Endothelial cell of umbilical vein (primary cell): Measurements from ENCODE around the gene ABCC11.

Experiments
- EZH2 ChIP-seq: IDR thresholded peaks from 2 replicates; pipeline ENCODE4 v1.6.1; 2012; ENCODE audit warnings: borderline replicate concordance, low read depth, mild to moderate bottlenecking, moderate library complexity, low read length, inconsistent platforms; ENCODE audit not compliant: severe bottlenecking
- FOS ChIP-seq: IDR thresholded peaks from 2 replicates; pipeline ENCODE4 v1.6.1; 2011; ENCODE audit warnings: mild to moderate bottlenecking, low read length, moderate library complexity, borderline replicate concordance; ENCODE audit not compliant: insufficient read depth
- GATA2 ChIP-seq: IDR thresholded peaks from 2 replicates; pipeline ENCODE4 v1.7.0; 2011; ENCODE audit warnings: low read depth, mild to moderate bottlenecking, moderate library complexity, mixed read lengths, low read length; ENCODE audit not compliant: insufficient read length, insufficient read depth
- JUN ChIP-seq: IDR thresholded peaks from 2 replicates; pipeline ENCODE4 v1.6.1; 2011; ENCODE audit warnings: borderline replicate concordance, low read depth; ENCODE audit not compliant: insufficient read length, insufficient read depth
- MYC ChIP-seq: IDR thresholded peaks from one replicate; pipeline ENCODE4 v1.6.1; 2011; ENCODE audit warnings: mild to moderate bottlenecking, low read depth, low read length
- POLR2A ChIP-seq: IDR thresholded peaks from 2 replicates; pipeline ENCODE4 v1.6.1; 2012; ENCODE audit warnings: low read depth, mild to moderate bottlenecking, control low read depth, low read length
- POLR2AphosphoS5 ChIP-seq: IDR thresholded peaks from 2 replicates; pipeline ENCODE4 v1.6.1; 2012; ENCODE audit warnings: low read depth, mild to moderate bottlenecking, control low read depth, low read length, moderate library complexity; ENCODE audit not compliant: insufficient read depth
- TF ChIP-seq, protein P1 (sequence below), 2 donors: IDR thresholded peaks; 1 replicate in 1 of 2; 2 replicates in 1 of 2; pipeline ENCODE4 v1.5.1; 2011; ENCODE audit warnings: low read length in 2 of 2, mild to moderate bottlenecking in 2 of 2, moderate library complexity in 2 of 2, control low read depth in 1 of 2, inconsistent platforms in 1 of 2, low read depth in 1 of 2; ENCODE audit not compliant: insufficient read depth in 1 of 2; ENCODE audit errors: extremely low read depth in 1 of 2
- TF ChIP-seq, protein P2 (sequence below): IDR thresholded peaks from 2 replicates; pipeline ENCODE4 v1.6.1; 2011; ENCODE audit not compliant: insufficient read depth, insufficient read length

DNA sequence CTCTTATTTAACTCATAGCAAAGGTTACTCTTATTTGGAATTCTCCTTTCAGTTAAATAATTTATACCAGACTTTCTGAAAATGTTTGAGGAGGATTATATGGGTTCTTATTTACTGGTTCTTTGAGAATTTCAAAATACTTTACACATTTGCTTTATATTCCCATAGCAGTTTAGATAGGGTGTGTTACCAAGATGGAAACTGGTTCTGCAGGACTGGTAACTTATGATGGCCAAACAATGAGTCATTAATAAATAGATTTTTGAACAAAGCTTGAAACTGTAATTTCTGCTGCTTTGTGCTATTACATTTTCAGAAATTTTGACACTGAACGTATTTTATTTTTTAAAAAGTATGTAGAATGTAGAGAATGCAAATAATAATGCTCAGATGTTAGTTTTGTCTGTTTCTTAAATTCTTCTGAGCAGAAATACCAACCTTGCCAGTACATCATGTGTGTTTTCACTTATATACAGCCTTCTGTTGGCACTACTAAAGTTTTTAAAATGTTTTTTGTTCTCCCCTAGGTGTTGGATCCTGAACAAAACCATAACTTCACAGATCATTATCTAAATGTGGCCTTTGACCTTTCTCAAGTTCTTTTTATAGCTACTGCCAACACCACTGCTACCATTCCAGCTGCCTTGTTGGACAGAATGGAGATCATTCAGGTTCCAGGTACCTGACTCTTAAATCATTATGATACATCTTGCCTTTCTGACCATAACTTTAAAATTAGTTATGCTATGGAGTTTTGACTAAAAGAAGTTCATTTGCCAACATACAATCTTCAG is 48.3 kb upstream of the ABCC11 start:
- TF ChIP-seq POLR2A (no peak), EZH2 (no peak), POLR2AphosphoS5 (no peak), JUN (no peak), MYC (no peak), GATA2 (no peak), FOS (no peak)
- TF ChIP-seq, protein P1, sequence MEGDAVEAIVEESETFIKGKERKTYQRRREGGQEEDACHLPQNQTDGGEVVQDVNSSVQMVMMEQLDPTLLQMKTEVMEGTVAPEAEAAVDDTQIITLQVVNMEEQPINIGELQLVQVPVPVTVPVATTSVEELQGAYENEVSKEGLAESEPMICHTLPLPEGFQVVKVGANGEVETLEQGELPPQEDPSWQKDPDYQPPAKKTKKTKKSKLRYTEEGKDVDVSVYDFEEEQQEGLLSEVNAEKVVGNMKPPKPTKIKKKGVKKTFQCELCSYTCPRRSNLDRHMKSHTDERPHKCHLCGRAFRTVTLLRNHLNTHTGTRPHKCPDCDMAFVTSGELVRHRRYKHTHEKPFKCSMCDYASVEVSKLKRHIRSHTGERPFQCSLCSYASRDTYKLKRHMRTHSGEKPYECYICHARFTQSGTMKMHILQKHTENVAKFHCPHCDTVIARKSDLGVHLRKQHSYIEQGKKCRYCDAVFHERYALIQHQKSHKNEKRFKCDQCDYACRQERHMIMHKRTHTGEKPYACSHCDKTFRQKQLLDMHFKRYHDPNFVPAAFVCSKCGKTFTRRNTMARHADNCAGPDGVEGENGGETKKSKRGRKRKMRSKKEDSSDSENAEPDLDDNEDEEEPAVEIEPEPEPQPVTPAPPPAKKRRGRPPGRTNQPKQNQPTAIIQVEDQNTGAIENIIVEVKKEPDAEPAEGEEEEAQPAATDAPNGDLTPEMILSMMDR (IDR thresholded peaks at IDR 0.05; ENCODE audit: extremely low read depth in 1 of 2, insufficient read depth in 1 of 2, low read depth in 1 of 2, low read length in 2 of 2) = no peak
- TF ChIP-seq, protein P2, sequence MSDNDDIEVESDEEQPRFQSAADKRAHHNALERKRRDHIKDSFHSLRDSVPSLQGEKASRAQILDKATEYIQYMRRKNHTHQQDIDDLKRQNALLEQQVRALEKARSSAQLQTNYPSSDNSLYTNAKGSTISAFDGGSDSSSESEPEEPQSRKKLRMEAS = no peak
